ENCODE measurements around the gene RND1.

- TF ChIP-seq SALL2 (CRISPR knock-in tag; IDR thresholded peaks at IDR 0.05) (no peak), BRF2 (CRISPR knock-in tag; IDR thresholded peaks at IDR 0.05) (no peak), TAF1 (CRISPR knock-in tag; IDR thresholded peaks at IDR 0.05) (no peak), POLR2AphosphoS5 (IDR thresholded peaks at IDR 0.05; ENCODE audit: low read depth, low read length) (no peak), MXI1 (IDR thresholded peaks at IDR 0.05; ENCODE audit: borderline replicate concordance, low read depth, low read length) (no peak), SALL1 (CRISPR knock-in tag; IDR thresholded peaks at IDR 0.05) (no peak), EZH2 (conservative IDR thresholded peaks at IDR 0.05; ENCODE audit: low read depth, low read length) (no peak), PRDM10 (CRISPR knock-in tag; IDR thresholded peaks at IDR 0.05; ENCODE audit: low read depth) (no peak), CTCF (CRISPR knock-in tag; IDR thresholded peaks at IDR 0.05) (no peak)
These were observed 11.2 kb downstream of the RND1 start for GRCh38 chr12:48854488-48854887.

All from HepG2 (cell line).